ENCODE results near the gene SUGP1. TPM values are rescaled to one million over a fixed set of nuclear protein-coding genes. Genes with fewer than 3 reads are reported as not detected.

Gene SUGP1, protein sequence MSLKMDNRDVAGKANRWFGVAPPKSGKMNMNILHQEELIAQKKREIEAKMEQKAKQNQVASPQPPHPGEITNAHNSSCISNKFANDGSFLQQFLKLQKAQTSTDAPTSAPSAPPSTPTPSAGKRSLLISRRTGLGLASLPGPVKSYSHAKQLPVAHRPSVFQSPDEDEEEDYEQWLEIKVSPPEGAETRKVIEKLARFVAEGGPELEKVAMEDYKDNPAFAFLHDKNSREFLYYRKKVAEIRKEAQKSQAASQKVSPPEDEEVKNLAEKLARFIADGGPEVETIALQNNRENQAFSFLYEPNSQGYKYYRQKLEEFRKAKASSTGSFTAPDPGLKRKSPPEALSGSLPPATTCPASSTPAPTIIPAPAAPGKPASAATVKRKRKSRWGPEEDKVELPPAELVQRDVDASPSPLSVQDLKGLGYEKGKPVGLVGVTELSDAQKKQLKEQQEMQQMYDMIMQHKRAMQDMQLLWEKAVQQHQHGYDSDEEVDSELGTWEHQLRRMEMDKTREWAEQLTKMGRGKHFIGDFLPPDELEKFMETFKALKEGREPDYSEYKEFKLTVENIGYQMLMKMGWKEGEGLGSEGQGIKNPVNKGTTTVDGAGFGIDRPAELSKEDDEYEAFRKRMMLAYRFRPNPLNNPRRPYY
- total RNA-seq (10 to 100 TPM; 25.8 to 35.8 (median 29.0) TPM), polyA plus RNA-seq (10 to 100 TPM; 20.6 to 26.3 (median 24.6) TPM)
- long read RNA-seq, donor 1, transcript SUGP1-201 (14 exons, 2,423 nt), result major isoform, 5 of 9 reads
- long read RNA-seq, donor 1, partial matches to known transcripts, result 3 of 9 reads
- long read RNA-seq, donor 1, other reads (novel, unspliced or antisense), result 1 of 9 reads
- long read RNA-seq, donor 2, transcript SUGP1-201 (14 exons, 2,423 nt), result major isoform, 17 of 36 reads
- long read RNA-seq, donor 2, partial matches to known transcripts, result 12 of 36 reads
- long read RNA-seq, donor 2, other reads (novel, unspliced or antisense), result 6 of 36 reads

DNA sequence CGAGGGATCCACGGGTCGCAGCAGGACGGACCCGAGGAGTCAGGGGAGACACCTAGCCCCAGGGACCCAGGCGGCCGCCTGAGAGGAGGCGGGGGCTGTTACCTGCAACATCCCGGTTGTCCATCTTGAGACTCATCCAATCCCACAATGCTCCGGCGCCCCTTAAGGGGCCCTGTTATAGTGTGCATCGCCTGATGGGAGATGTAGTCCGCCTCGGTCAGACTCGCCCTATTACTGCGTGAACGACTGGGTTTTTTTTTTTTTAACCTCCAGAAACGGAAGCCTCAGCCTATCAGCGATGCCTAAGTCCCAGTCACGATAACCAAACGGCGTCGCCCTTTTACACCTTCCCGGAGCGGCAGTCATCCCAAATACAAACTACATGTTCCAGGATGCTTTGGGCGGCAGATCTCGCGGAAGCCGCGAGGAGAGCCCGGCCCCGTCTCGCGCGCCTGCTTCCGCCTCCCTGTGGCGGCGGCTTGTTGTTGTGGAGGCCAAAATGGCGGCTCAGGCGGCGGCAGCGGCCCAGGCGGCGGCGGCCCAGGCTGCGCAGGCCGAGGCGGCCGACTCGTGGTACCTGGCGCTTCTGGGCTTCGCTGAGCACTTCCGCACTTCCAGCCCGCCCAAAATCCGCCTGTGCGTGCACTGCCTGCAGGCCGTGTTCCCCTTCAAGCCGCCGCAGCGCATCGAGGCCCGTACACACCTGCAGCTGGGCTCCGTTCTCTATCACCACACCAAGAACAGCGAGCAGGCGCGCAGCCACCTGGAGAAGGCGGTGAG is at the start of gene SUGP1, which contains the start of gene MAU2:
SUGP1 (minus strand) TSS at position 149 of the 780 bp plus-strand sequence; CDS start at position 136, 13 bp downstream.
MAU2 (plus strand) TSS at position 469 of the 780 bp plus-strand sequence; CDS start at position 500, 31 bp downstream.
- Histone ChIP-seq H3K9me3 (no peaks in the 10 kb centered on the region), H3K27ac (peak within 1 kb of the TSS; percentile 95), H3K4me1 (peaks cover 47% of the 10 kb centered on the region), H3K36me3 (ENCODE audit: insufficient read depth in 1 of 2, low read depth in 1 of 2) (peaks cover 0 to 31% of the 10 kb centered on the region in 2 donors), H3K4me3 (peak within 1 kb of the TSS; percentile 93), H3K27me3 (ENCODE audit: insufficient read depth in 3 of 3, low read length in 2 of 3) (no peaks in the 10 kb centered on the region)
- TF ChIP-seq, protein P1, sequence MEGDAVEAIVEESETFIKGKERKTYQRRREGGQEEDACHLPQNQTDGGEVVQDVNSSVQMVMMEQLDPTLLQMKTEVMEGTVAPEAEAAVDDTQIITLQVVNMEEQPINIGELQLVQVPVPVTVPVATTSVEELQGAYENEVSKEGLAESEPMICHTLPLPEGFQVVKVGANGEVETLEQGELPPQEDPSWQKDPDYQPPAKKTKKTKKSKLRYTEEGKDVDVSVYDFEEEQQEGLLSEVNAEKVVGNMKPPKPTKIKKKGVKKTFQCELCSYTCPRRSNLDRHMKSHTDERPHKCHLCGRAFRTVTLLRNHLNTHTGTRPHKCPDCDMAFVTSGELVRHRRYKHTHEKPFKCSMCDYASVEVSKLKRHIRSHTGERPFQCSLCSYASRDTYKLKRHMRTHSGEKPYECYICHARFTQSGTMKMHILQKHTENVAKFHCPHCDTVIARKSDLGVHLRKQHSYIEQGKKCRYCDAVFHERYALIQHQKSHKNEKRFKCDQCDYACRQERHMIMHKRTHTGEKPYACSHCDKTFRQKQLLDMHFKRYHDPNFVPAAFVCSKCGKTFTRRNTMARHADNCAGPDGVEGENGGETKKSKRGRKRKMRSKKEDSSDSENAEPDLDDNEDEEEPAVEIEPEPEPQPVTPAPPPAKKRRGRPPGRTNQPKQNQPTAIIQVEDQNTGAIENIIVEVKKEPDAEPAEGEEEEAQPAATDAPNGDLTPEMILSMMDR (IDR thresholded peaks at IDR 0.05), result peak; percentile 48
- intact Hi-C loops (cut with DNase I), result loop anchor here (2.0 to 5.0 kb wide), 2 partner anchors 128 kb away; partner anchors contain the start of genes BORCS8 (in 2 of the 2) and RFXANK (in 2 of the 2)
- WGBS, 3 donors, result 0 to 1% (median 0%) methylated on average over 58 to 67 of the region's 67 CpGs
- ATAC-seq, result peak; percentile 90 to 93 (median 91)
- DNase-seq, result peak; percentile 88 to 94

DNA sequence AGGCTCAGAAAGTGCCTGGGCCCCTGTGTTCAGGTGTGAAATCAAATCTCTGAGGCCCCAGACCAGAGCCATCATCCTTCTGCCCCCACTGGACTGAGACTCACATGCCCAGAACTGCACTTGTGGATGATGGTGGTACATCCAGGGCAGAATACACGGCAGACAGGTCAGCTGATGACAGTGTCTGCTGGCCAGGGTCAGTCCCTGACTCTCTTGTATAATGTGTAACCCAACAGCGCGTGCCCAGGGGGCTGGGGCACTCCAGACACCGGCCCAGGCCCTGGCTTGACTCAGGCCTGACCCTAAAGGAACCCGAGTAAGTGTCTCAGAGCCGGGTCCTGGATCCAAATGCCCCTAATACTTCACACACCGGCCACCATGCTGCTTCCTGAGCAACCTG is 47.8 kb upstream of the SUGP1 start:
- intact Hi-C loops (cut with DNase I), result loop anchor here (2.0 to 5.0 kb wide), 2 partner anchors 39 to 123 kb away; partner anchors contain the start of gene GATAD2A (in 1 of the 2)
- TF ChIP-seq, protein P1 (IDR thresholded peaks at IDR 0.05), result no peak

DNA sequence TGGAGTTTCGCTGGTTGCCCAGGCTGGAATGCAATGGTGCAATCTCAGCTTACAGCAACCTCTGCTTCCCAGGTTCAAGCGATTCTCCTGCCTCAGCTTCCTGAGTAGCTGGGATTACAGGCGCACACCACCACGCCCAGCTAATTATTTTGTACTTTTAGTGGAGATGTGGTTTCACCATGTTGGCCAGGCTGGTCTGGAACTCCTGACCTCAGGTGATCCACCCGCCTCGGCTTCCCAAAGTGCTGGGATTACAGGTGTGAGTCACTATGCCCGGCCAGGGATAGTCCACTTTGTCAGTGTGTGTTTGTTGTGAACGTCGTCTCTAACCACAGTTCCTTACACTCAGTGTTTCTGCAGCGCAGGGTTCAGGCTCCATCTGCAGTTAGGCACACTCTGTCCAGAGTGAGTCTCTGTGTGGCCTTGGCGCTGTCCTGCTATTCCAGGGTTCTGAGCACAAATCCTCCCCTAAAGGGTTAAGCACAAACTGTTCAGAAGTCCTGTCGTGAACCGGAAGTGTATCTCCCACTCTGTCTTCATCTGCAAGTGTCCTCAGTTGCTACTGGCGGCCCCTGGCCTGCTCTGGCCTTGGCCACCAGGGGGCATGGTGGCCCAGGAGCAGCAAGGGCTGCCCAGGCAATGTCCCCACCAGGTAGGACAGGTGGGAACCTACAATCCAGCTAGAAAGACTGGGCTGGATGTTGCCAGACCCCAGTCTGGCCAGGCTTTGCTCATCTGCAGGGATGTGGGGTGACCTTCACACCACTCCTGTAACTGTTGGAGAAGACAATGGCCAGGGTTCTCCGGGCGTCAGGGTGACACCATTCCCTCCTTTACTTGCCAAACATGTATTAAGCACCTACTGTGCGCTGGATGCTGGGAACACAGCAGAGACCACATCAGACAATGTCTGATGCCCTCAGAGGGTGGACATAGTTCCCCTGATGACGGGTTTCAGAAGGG is 46.4 kb upstream of the SUGP1 start:
- WGBS, 3 donors, result 45 to 54% (median 53%) methylated on average over 18 of the region's 18 CpGs
- peaks cover 6% of the 10 kb centered on the region for H3K4me1 ChIP-seq
- no peak overlapping the region for H3K27ac ChIP-seq
- ATAC-seq, result peak; percentile 87 to 93 (median 90)
- H3K4me3 ChIP-seq, result no peak overlapping the region
- TF ChIP-seq, protein P1 (IDR thresholded peaks at IDR 0.05), result peak; percentile 95
- H3K36me3 ChIP-seq (ENCODE audit: insufficient read depth in 1 of 2, low read depth in 1 of 2), result no peaks in the 10 kb centered on the region
- H3K27me3 ChIP-seq (ENCODE audit: insufficient read depth in 3 of 3, low read length in 2 of 3), result no peaks in the 10 kb centered on the region
- DNase-seq, result peak; percentile 69 to 82
- no peaks in the 10 kb centered on the region for H3K9me3 ChIP-seq
- intact Hi-C loops (cut with DNase I), result loop anchor here in 1 of 2 donors (1.0 to 5.0 kb wide), 2 partner anchors 41 to 124 kb away; partner anchors contain the start of gene GATAD2A

More for the DNA sequence above, 47.8 kb upstream of the SUGP1 start:
- Histone ChIP-seq H3K9me3 (no peaks in the 10 kb centered on the region), H3K36me3 (ENCODE audit: insufficient read depth in 1 of 2, low read depth in 1 of 2) (no peaks in the 10 kb centered on the region), H3K4me1 (peaks cover 6% of the 10 kb centered on the region), H3K27ac (no peak overlapping the region), H3K4me3 (no peak overlapping the region), H3K27me3 (ENCODE audit: insufficient read depth in 3 of 3, low read length in 2 of 3) (no peaks in the 10 kb centered on the region)
- ATAC-seq (no peak), DNase-seq (peak in 1 of 2 donors; percentile 34)
- WGBS, 3 donors, result 75 to 85% (median 83%) methylated on average over 7 of the region's 7 CpGs
